Cardiac muscle cell (in vitro differentiated cells and primary cell): Measurements from ENCODE around the gene TMEM190. TPM values are rescaled to one million over a fixed set of nuclear protein-coding genes. Genes with fewer than 3 reads are reported as not detected.

ENCODE experiments used
- DNase-seq, 2 donors: peaks; one replicate each; pipeline versions ENCODE4 v3.0.0 to v3.0.0-alpha.2; 2010 to 2017; ENCODE audit warnings: low read depth in 1 of 2, low spot score in 1 of 2
- H3K27ac ChIP-seq: fragments of 200-600 bp; sonication (generic); 2 replicates; pipeline ENCODE4 v1.5.1; 2016
- H3K27me3 ChIP-seq: fragments of 200-600 bp; sonication (generic); 2 replicates; pipeline ENCODE4 v1.6.0; 2016; ENCODE audit warnings: control low read depth
- H3K36me3 ChIP-seq: fragments of 200-600 bp; sonication (generic); 2 replicates; pipeline ENCODE4 v1.5.1; 2016; ENCODE audit warnings: control low read depth
- H3K4me1 ChIP-seq: fragments of 200-600 bp; sonication (generic); 2 replicates; pipeline ENCODE4 v1.8.1; 2017; ENCODE audit warnings: low read depth, mild to moderate bottlenecking, mixed run types
- H3K4me3 ChIP-seq: fragments of 200-600 bp; sonication (generic); 2 replicates; pipeline ENCODE4 v1.5.1; 2016; ENCODE audit warnings: mild to moderate bottlenecking
- H3K9me3 ChIP-seq: fragments of 200-600 bp; sonication (generic); 2 replicates; pipeline ENCODE4 v1.5.1; 2017; ENCODE audit warnings: low read depth, mild to moderate bottlenecking, control low read depth
- CTCF ChIP-seq: IDR thresholded peaks from 2 replicates; pipeline ENCODE4 v1.5.1; 2012; ENCODE audit warnings: low read depth, mild to moderate bottlenecking, low read length
- polyA plus RNA-seq: library from polyadenylated mRNA; unstranded; fragments of >200 nt; fragmentation: Nextera tagmentation; extraction: Ambion mirVana; gene quantifications from 2 replicates; pipeline ENCODE4 v1.2.1, GENCODE V29; 2016
- total RNA-seq: library from RNA; depleted of rRNA; stranded (reverse); fragments of >200 nt; gene quantifications from 2 replicates; pipeline ENCODE4 v1.2.3, GENCODE V29; 2016

Gene TMEM190
- total and polyA plus RNA-seq, 2 experiments from 2014 or later, result 1.3 TPM; not detected in 1

GRCh38 chr19:55426042-55426441 is 49.4 kb downstream of the TMEM190 start:
- H3K9me3 ChIP-seq, result no peaks in the 10 kb centered on the region
- no peak for DNase-seq
- no peaks in the 10 kb centered on the region for H3K36me3 ChIP-seq
- TF ChIP-seq CTCF, result no peak
- no peaks in the 10 kb centered on the region for H3K4me1 ChIP-seq
- no peaks in the 10 kb centered on the region for H3K27me3 ChIP-seq
- no peak overlapping the region for H3K27ac ChIP-seq
- no peak overlapping the region for H3K4me3 ChIP-seq

Other genes with a start within 250 kb of the TMEM190 start
- gene TNNT1, start 227.6 kb upstream of the TMEM190 start, total RNA-seq, result 16.1 and 25.0 TPM in 2 replicates
- gene TNNT1, start 227.6 kb upstream of the TMEM190 start, polyA plus RNA-seq, result 34.7 and 35.5 TPM in 2 replicates
- gene TNNI3, start 219.1 kb upstream of the TMEM190 start, total RNA-seq, result 64.5 and 78.6 TPM in 2 replicates
- gene TNNI3, start 219.1 kb upstream of the TMEM190 start, polyA plus RNA-seq, result 49.8 and 85.5 TPM in 2 replicates
- 3.2 and 3.5 TPM in 2 replicates for gene DNAAF3, start 210.2 kb upstream of the TMEM190 start, total RNA-seq
- gene DNAAF3, start 210.2 kb upstream of the TMEM190 start, polyA plus RNA-seq, result 7.6 and 14.3 TPM in 2 replicates
- gene SYT5, start 196.5 kb upstream of the TMEM190 start, total RNA-seq, result 0.12 and 0.53 TPM in 2 replicates
- not detected in 2 replicates for gene SYT5, start 196.5 kb upstream of the TMEM190 start, polyA plus RNA-seq
- gene PTPRH, start 167.3 kb upstream of the TMEM190 start, total RNA-seq, result 3.0 and 6.9 TPM in 2 replicates
- 2.3 TPM in 2 replicates for gene PTPRH, start 167.3 kb upstream of the TMEM190 start, polyA plus RNA-seq
- 4.2 and 4.7 TPM in 2 replicates for gene TMEM86B, start 148.1 kb upstream of the TMEM190 start, total RNA-seq
- 2.6 and 5.3 TPM in 2 replicates for gene TMEM86B, start 148.1 kb upstream of the TMEM190 start, polyA plus RNA-seq
- 87.9 and 91.7 TPM in 2 replicates for gene PPP6R1, start 117.8 kb upstream of the TMEM190 start, total RNA-seq
- gene PPP6R1, start 117.8 kb upstream of the TMEM190 start, polyA plus RNA-seq, result 98.7 and 101 TPM in 2 replicates
- gene HSPBP1, start 96.7 kb upstream of the TMEM190 start, total RNA-seq, result 47.2 and 77.7 TPM in 2 replicates
- gene HSPBP1, start 96.7 kb upstream of the TMEM190 start, polyA plus RNA-seq, result 68.9 and 123 TPM in 2 replicates
- 34.4 and 34.7 TPM in 2 replicates for gene BRSK1, start 92.8 kb upstream of the TMEM190 start, total RNA-seq
- gene BRSK1, start 92.8 kb upstream of the TMEM190 start, polyA plus RNA-seq, result 3.5 and 5.6 TPM in 2 replicates
- not detected in 2 replicates for gene TMEM150B, start 51.5 kb upstream of the TMEM190 start, total RNA-seq
- gene TMEM150B, start 51.5 kb upstream of the TMEM190 start, polyA plus RNA-seq, result not detected in 2 replicates
- gene KMT5C, start 37.0 kb upstream of the TMEM190 start, total RNA-seq, result 58.9 and 82.4 TPM in 2 replicates
- gene KMT5C, start 37.0 kb upstream of the TMEM190 start, polyA plus RNA-seq, result 63.5 and 81.7 TPM in 2 replicates
- not detected in 2 replicates for gene COX6B2, start 22.1 kb upstream of the TMEM190 start, total RNA-seq
- 0.06 and 0.17 TPM in 2 replicates for gene COX6B2, start 22.1 kb upstream of the TMEM190 start, polyA plus RNA-seq
- not detected in 2 replicates for gene GARIN5B, start 13.6 kb upstream of the TMEM190 start, total RNA-seq
- gene GARIN5B, start 13.6 kb upstream of the TMEM190 start, polyA plus RNA-seq, result not detected in 2 replicates
- gene IL11, start 6.4 kb upstream of the TMEM190 start, total RNA-seq, result 0.12 and 0.49 TPM in 2 replicates
- gene IL11, start 6.4 kb upstream of the TMEM190 start, polyA plus RNA-seq, result 0.72 TPM in 1 of 2 replicates, not detected in the other
- 0.27 and 0.35 TPM in 2 replicates for gene TMEM238, start 7.5 kb downstream of the TMEM190 start, total RNA-seq
- gene TMEM238, start 7.5 kb downstream of the TMEM190 start, polyA plus RNA-seq, result 1.7 and 4.0 TPM in 2 replicates
- 757 and 1,325 TPM in 2 replicates for gene RPL28, start 9.1 kb downstream of the TMEM190 start, total RNA-seq
- gene RPL28, start 9.1 kb downstream of the TMEM190 start, polyA plus RNA-seq, result 273 and 320 TPM in 2 replicates
- gene UBE2S, start 31.0 kb downstream of the TMEM190 start, total RNA-seq, result 54.2 and 244 TPM in 2 replicates
- gene UBE2S, start 31.0 kb downstream of the TMEM190 start, polyA plus RNA-seq, result 164 and 471 TPM in 2 replicates
- not detected in 2 replicates for gene SHISA7, start 66.5 kb downstream of the TMEM190 start, total RNA-seq
- not detected in 2 replicates for gene SHISA7, start 66.5 kb downstream of the TMEM190 start, polyA plus RNA-seq
- gene ISOC2, start 84.8 kb downstream of the TMEM190 start, total RNA-seq, result 99.4 and 200 TPM in 2 replicates
- 73.9 and 89.7 TPM in 2 replicates for gene ISOC2, start 84.8 kb downstream of the TMEM190 start, polyA plus RNA-seq
- gene C19orf85, start 87.9 kb downstream of the TMEM190 start, total RNA-seq, result not detected in 2 replicates
- not detected in 2 replicates for gene C19orf85, start 87.9 kb downstream of the TMEM190 start, polyA plus RNA-seq
- gene ZNF628, start 99.8 kb downstream of the TMEM190 start, total RNA-seq, result 15.7 and 16.7 TPM in 2 replicates
- 0.95 and 0.96 TPM in 2 replicates for gene ZNF628, start 99.8 kb downstream of the TMEM190 start, polyA plus RNA-seq
- 56.5 and 78.7 TPM in 2 replicates for gene NAT14, start 108.4 kb downstream of the TMEM190 start, total RNA-seq
- gene NAT14, start 108.4 kb downstream of the TMEM190 start, polyA plus RNA-seq, result 137 and 138 TPM in 2 replicates
- gene SSC5D, start 111.6 kb downstream of the TMEM190 start, total RNA-seq, result 0.32 and 0.89 TPM in 2 replicates
- 0.15 and 0.60 TPM in 2 replicates for gene SSC5D, start 111.6 kb downstream of the TMEM190 start, polyA plus RNA-seq
- 2.4 and 5.3 TPM in 2 replicates for gene SBK2, start 160.3 kb downstream of the TMEM190 start, total RNA-seq
- 6.8 and 7.1 TPM in 2 replicates for gene SBK2, start 160.3 kb downstream of the TMEM190 start, polyA plus RNA-seq
- gene SBK3, start 168.7 kb downstream of the TMEM190 start, total RNA-seq, result 0.71 and 0.88 TPM in 2 replicates
- gene SBK3, start 168.7 kb downstream of the TMEM190 start, polyA plus RNA-seq, result not detected in 2 replicates
- gene ZNF579, start 204.0 kb downstream of the TMEM190 start, total RNA-seq, result 10.3 and 13.4 TPM in 2 replicates
- 14.9 and 17.7 TPM in 2 replicates for gene ZNF579, start 204.0 kb downstream of the TMEM190 start, polyA plus RNA-seq
- 12.8 and 13.6 TPM in 2 replicates for gene FIZ1, start 222.7 kb downstream of the TMEM190 start, total RNA-seq
- 18.7 and 25.3 TPM in 2 replicates for gene FIZ1, start 222.7 kb downstream of the TMEM190 start, polyA plus RNA-seq
- gene ZNF524, start 223.5 kb downstream of the TMEM190 start, total RNA-seq, result 26.5 and 29.1 TPM in 2 replicates
- 15.9 and 17.3 TPM in 2 replicates for gene ZNF524, start 223.5 kb downstream of the TMEM190 start, polyA plus RNA-seq
- gene ZNF865, start 228.8 kb downstream of the TMEM190 start, total RNA-seq, result 7.1 and 11.2 TPM in 2 replicates
- 1.9 and 2.6 TPM in 2 replicates for gene ZNF865, start 228.8 kb downstream of the TMEM190 start, polyA plus RNA-seq
- 15.1 and 15.4 TPM in 2 replicates for gene ZNF784, start 247.7 kb downstream of the TMEM190 start, total RNA-seq
- 13.3 and 14.0 TPM in 2 replicates for gene ZNF784, start 247.7 kb downstream of the TMEM190 start, polyA plus RNA-seq